ENCODE results near the gene FNDC3A.

DNA sequence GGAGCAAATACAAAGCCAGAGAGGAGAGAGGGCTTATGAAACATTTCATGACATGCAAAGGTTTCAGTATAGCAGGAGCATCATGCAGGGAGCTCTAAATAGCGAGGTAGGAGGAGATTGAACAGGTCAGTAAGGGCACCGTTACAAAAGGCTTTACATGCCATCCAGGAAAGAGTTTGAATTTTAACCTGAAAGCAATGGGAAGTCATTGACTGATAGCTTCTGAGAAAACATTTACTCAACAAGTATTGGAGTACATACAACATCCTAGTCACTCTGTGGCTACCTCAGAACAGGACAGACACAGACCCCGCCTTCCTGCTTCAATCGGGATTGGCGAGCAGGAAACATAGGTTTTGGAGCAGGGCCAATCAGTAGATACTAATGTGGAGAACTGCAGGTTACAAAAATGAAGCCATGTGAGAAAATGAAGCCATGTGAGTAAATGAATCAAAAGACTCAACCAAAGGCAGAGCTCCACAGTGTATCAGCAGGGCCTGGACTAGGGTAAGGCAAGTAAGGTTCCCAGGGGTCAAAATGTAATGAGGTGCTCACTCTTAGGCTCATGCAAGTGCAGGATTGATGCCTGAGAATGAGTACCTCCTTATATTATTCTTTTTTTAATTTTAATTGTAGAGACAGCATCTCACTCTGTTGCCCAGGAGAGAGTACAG is 46.8 kb upstream of the FNDC3A start:
- no peak for TF ChIP-seq CTCF (conservative IDR thresholded peaks at IDR 0.05; ENCODE audit: low read depth, low read length)
- no peak for TF ChIP-seq EZH2 (IDR thresholded peaks at IDR 0.05; ENCODE audit: low read length, unreplicated experiment)
- no peak for TF ChIP-seq EZH2phosphoT487 (IDR thresholded peaks at IDR 0.05; ENCODE audit: borderline replicate concordance, low read length)
